H9 (cell line): ENCODE data around the gene FHOD3. TPM values are rescaled to one million over a fixed set of nuclear protein-coding genes. Genes with fewer than 3 reads are reported as not detected.
A peak's percentile ranks its signal among the peaks of the same experiment; 100 is the strongest.

ENCODE experiments used
- DNase-seq: peaks from one replicate; pipeline ENCODE4 v3.0.0-alpha.2; 2017
- H2AFZ ChIP-seq: one replicate; pipeline ENCODE4 v1.6.1; 2013; ENCODE audit warnings: mild to moderate bottlenecking, low read length, control low read depth, moderate library complexity
- H2AK5ac ChIP-seq: 2 replicates; pipeline ENCODE4 v1.6.1; 2013; ENCODE audit warnings: low read length, control low read depth, mixed read lengths; ENCODE audit not compliant: insufficient read length
- H2BK120ac ChIP-seq: one replicate; pipeline ENCODE4 v1.6.1; 2013; ENCODE audit warnings: low read depth, mild to moderate bottlenecking, low read length, control low read depth, inconsistent platforms; ENCODE audit not compliant: poor library complexity, severe bottlenecking
- H2BK12ac ChIP-seq: 2 replicates; pipeline ENCODE4 v1.6.1; 2013; ENCODE audit warnings: low read length, control low read depth, mixed read lengths, low read depth; ENCODE audit not compliant: insufficient read length
- H2BK15ac ChIP-seq: 2 replicates; pipeline ENCODE4 v1.6.1; 2013; ENCODE audit warnings: low read depth, low read length, control low read depth
- H2BK20ac ChIP-seq: one replicate; pipeline ENCODE4 v1.6.1; 2013; ENCODE audit warnings: low read depth, mild to moderate bottlenecking, low read length, control low read depth, inconsistent platforms; ENCODE audit not compliant: poor library complexity, severe bottlenecking
- H2BK5ac ChIP-seq: 2 replicates; pipeline ENCODE4 v1.6.1; 2013; ENCODE audit warnings: low read length, control low read depth, mixed read lengths; ENCODE audit not compliant: insufficient read length
- H3K14ac ChIP-seq: 2 replicates; pipeline ENCODE4 v1.6.1; 2013; ENCODE audit warnings: low read length, control low read depth; ENCODE audit not compliant: insufficient read depth
- H3K18ac ChIP-seq: 2 replicates; pipeline ENCODE4 v1.6.1; 2013; ENCODE audit warnings: low read depth, mild to moderate bottlenecking, mixed read lengths, low read length, control low read depth; ENCODE audit not compliant: insufficient read length
- H3K23ac ChIP-seq: 2 replicates; pipeline ENCODE4 v1.6.1; 2013; ENCODE audit warnings: low read length, control low read depth, mixed read lengths, low read depth; ENCODE audit not compliant: insufficient read length
- H3K23me2 ChIP-seq: 2 replicates; pipeline ENCODE4 v1.6.1; 2013; ENCODE audit warnings: low read depth, mild to moderate bottlenecking, mixed read lengths, low read length, control low read depth; ENCODE audit not compliant: insufficient read length, poor library complexity, severe bottlenecking
- H3K27ac ChIP-seq: 2 replicates; pipeline ENCODE4 v1.5.1; 2013; ENCODE audit warnings: low read length, control low read depth, mixed read lengths, low read depth; ENCODE audit not compliant: insufficient read length
- H3K27me3 ChIP-seq: 2 replicates; pipeline ENCODE4 v1.6.1; 2013; ENCODE audit warnings: low read length, control low read depth, inconsistent platforms; ENCODE audit not compliant: insufficient read depth
- H3K4ac ChIP-seq: 2 replicates; pipeline ENCODE4 v1.6.1; 2013; ENCODE audit warnings: low read depth, mild to moderate bottlenecking, control low read depth, inconsistent platforms, low read length, moderate library complexity
- H3K4me1 ChIP-seq: 2 replicates; pipeline ENCODE4 v1.6.1; 2013; ENCODE audit warnings: low read length, control low read depth, inconsistent platforms; ENCODE audit not compliant: insufficient read depth
- H3K4me2 ChIP-seq: 2 replicates; pipeline ENCODE4 v1.6.1; 2013; ENCODE audit warnings: low read length, control low read depth, mixed read lengths; ENCODE audit not compliant: insufficient read length, insufficient read depth
- H3K56ac ChIP-seq: 2 replicates; pipeline ENCODE4 v1.6.1; 2013; ENCODE audit warnings: low read depth, mild to moderate bottlenecking, mixed read lengths, low read length, control low read depth; ENCODE audit not compliant: insufficient read length
- H3K79me1 ChIP-seq: 2 replicates; pipeline ENCODE4 v1.6.1; 2013; ENCODE audit warnings: low read depth, mild to moderate bottlenecking, moderate library complexity, low read length, control low read depth, inconsistent platforms; ENCODE audit not compliant: insufficient read depth, poor library complexity, severe bottlenecking
- H3K79me2 ChIP-seq: 2 replicates; pipeline ENCODE4 v1.6.1; 2013; ENCODE audit warnings: low read length, control low read depth, inconsistent platforms; ENCODE audit not compliant: insufficient read depth
- H3K9ac ChIP-seq: 2 replicates; pipeline ENCODE4 v1.6.1; 2013; ENCODE audit warnings: low read length, control low read depth, mixed read lengths; ENCODE audit not compliant: insufficient read length; ENCODE audit errors: extremely low read depth
- H3K9me3 ChIP-seq: one replicate; pipeline ENCODE4 v1.6.1; 2013; ENCODE audit warnings: low read depth, low read length, inconsistent platforms; ENCODE audit not compliant: control insufficient read depth
- H3T11ph ChIP-seq: one replicate; pipeline ENCODE4 v1.6.1; 2013; ENCODE audit warnings: mild to moderate bottlenecking, low read length, control low read depth, inconsistent platforms
- H4K20me1 ChIP-seq: one replicate; pipeline ENCODE4 v1.6.1; 2013; ENCODE audit not compliant: control insufficient read depth, insufficient read length, insufficient read depth
- H4K5ac ChIP-seq: 2 replicates; pipeline ENCODE4 v1.6.1; 2013; ENCODE audit warnings: low read depth, mild to moderate bottlenecking, mixed read lengths, low read length, control low read depth; ENCODE audit not compliant: insufficient read length
- H4K8ac ChIP-seq: replicated peaks from 2 replicates; pipeline ENCODE4 v1.6.1; 2013; ENCODE audit warnings: low read length, control low read depth, mixed read lengths, low read depth; ENCODE audit not compliant: insufficient read length
- H4K91ac ChIP-seq: 2 replicates; pipeline ENCODE4 v1.6.1; 2013; ENCODE audit warnings: low read depth, mild to moderate bottlenecking, moderate library complexity, mixed read lengths, low read length, control low read depth; ENCODE audit not compliant: insufficient read length
- H3K27ac Mint-ChIP-seq, 3 experiments: 2 replicates in 2 of 3; 3 replicates in 1 of 3; pipeline ENCODE4 v1.8.0; 2020 to 2021; ENCODE audit warnings: mixed read lengths in 3 of 3, mild to moderate bottlenecking in 1 of 3, moderate library complexity in 1 of 3
- H3K27me3 Mint-ChIP-seq: 2 replicates; pipeline ENCODE4 v1.8.0; 2021; ENCODE audit warnings: low read depth, mild to moderate bottlenecking, moderate library complexity, mixed read lengths
- H3K36me3 Mint-ChIP-seq, 3 experiments: 2 replicates in 2 of 3; 3 replicates in 1 of 3; pipeline ENCODE4 v1.8.0; 2020 to 2021; ENCODE audit warnings: low read depth in 3 of 3, mixed read lengths in 3 of 3; ENCODE audit not compliant: insufficient read depth in 1 of 3
- H3K4me1 Mint-ChIP-seq, 2 experiments: 2 replicates each; pipeline ENCODE4 v1.8.0; 2020; ENCODE audit warnings: mixed read lengths in 2 of 2
- H3K4me3 Mint-ChIP-seq, 2 experiments: 2 replicates in 1 of 2; 3 replicates in 1 of 2; pipeline ENCODE4 v1.8.0; 2020 to 2021; ENCODE audit warnings: mild to moderate bottlenecking in 2 of 2, mixed read lengths in 2 of 2, moderate library complexity in 1 of 2
- H3K9me3 Mint-ChIP-seq, 2 experiments: 2 replicates in 1 of 2; 3 replicates in 1 of 2; pipeline ENCODE4 v1.8.0; 2020; ENCODE audit warnings: mild to moderate bottlenecking in 2 of 2, mixed read lengths in 2 of 2, moderate library complexity in 1 of 2
- CTCF ChIP-seq: fragments of 200-600 bp; sonication (generic); conservative IDR thresholded peaks from 3 replicates; pipeline ENCODE4 v1.8.0; 2021; ENCODE audit warnings: antibody characterized with exemption, mild to moderate bottlenecking
- WGBS: extraction: QIAGEN DNeasy Blood & Tissue Kit; methylation state at CpG from one replicate; pipeline ENCODE4 v1.1.7; 2013; ENCODE audit warnings: missing lambda C conversion rate, low lambda C conversion rate, mixed read lengths; ENCODE audit not compliant: insufficient read length; ENCODE audit errors: extremely low coverage; 5-methylcytosine and 5-hydroxymethylcytosine counted together
- total RNA-seq: library from RNA; stranded (reverse); gene quantifications from 2 replicates; pipeline ENCODE4 v1.2.1, GENCODE V29; 2021

Gene FHOD3
- total RNA-seq, 1 experiment from 2014 or later, result 8.0 TPM

- no peak for DNase-seq
- Histone ChIP-seq H4K20me1 (no peaks in the 10 kb centered on the region), H3K9ac (no peak overlapping the region), H2BK15ac (no peak overlapping the region), H3T11ph (no peak overlapping the region), H3K9me3 (no peaks in the 10 kb centered on the region), H2AFZ (no peak overlapping the region), H3K4me1 (peaks cover 4% of the 10 kb centered on the region; the same call in 1 of the 2 replicates), H4K91ac (no peak overlapping the region), H4K8ac (no peak overlapping the region), H3K79me2 (no peaks in the 10 kb centered on the region), H2BK20ac (no peak overlapping the region), H3K4me2 (no peak overlapping the region), H2AK5ac (no peak overlapping the region), H3K14ac (no peak overlapping the region), H3K27ac (no peak overlapping the region), H2BK120ac (no peak overlapping the region), H3K18ac (no peak overlapping the region), H2BK12ac (no peak overlapping the region), H3K23me2 (no peaks in the 10 kb centered on the region), H2BK5ac (no peak overlapping the region), H3K23ac (no peak overlapping the region), H3K79me1 (no peaks in the 10 kb centered on the region), H3K4ac (no peak overlapping the region), H3K56ac (no peak overlapping the region), H4K5ac (no peak overlapping the region), H3K27me3 (no peaks in the 10 kb centered on the region)
- TF ChIP-seq CTCF, result no peak
- Mint-ChIP-seq H3K4me3 (no peak overlapping the region), H3K4me1 (peaks cover 37 to 38% of the 10 kb centered on the region in 2 experiments), H3K27ac (peak overlapping the region in 2 of 3 experiments; percentile 22 to 41; a peak in 3 of 7 replicates), H3K9me3 (no peaks in the 10 kb centered on the region; a peak in 2 of 5 replicates), H3K27me3 (no peaks in the 10 kb centered on the region), H3K36me3 (peaks cover 0 to 8% (median 0%) of the 10 kb centered on the region in 3 experiments; a peak in 2 of 7 replicates)
- WGBS, result no CpG with 5 or more reads among the region's 2 CpGs
Observed at GRCh38 chr18:36560187-36560586, 262.7 kb downstream of the FHOD3 start.
